HepG2 (cell line): ENCODE data around the gene CCDC154. TPM values are rescaled to one million over a fixed set of nuclear protein-coding genes. Genes with fewer than 3 reads are reported as not detected.

Experiments used
- ARID2 ChIP-seq: sonication (generic); formaldehyde crosslinking; IDR thresholded peaks from 2 replicates; pipeline ENCODE4 v1.8.1; 2022; ENCODE audit warnings: mild to moderate bottlenecking, missing genetic modification reagents, borderline replicate concordance
- ATF2 ChIP-seq: sonication (generic); formaldehyde crosslinking; IDR thresholded peaks from 2 replicates; pipeline ENCODE4 v1.4.0; 2020; ENCODE audit warnings: missing genetic modification reagents
- CAMTA2 ChIP-seq: sonication (generic); formaldehyde crosslinking; IDR thresholded peaks from 2 replicates; pipeline ENCODE4 v1.4.0; 2020; ENCODE audit warnings: mild to moderate bottlenecking, missing genetic modification reagents, borderline replicate concordance
- CCAR2 ChIP-seq: fragments of 200-400 bp; formaldehyde crosslinking; optimal IDR thresholded peaks from 2 replicates; pipeline ENCODE3; 2018; ENCODE audit warnings: low read depth, mild to moderate bottlenecking, low read length, moderate library complexity
- HES4 ChIP-seq: sonication (generic); formaldehyde crosslinking; IDR thresholded peaks from 2 replicates; pipeline ENCODE4 v1.9.0; 2021; ENCODE audit warnings: mild to moderate bottlenecking, missing genetic modification reagents, borderline replicate concordance
- HHEX ChIP-seq: IDR thresholded peaks from 2 replicates; pipeline ENCODE4 v1.6.1; 2016; ENCODE audit warnings: control low read depth
- HNRNPLL ChIP-seq: fragments of 200-400 bp; formaldehyde crosslinking; IDR thresholded peaks from 2 replicates; pipeline ENCODE4 v1.6.1; 2017; ENCODE audit warnings: mild to moderate bottlenecking, low read depth, low read length; ENCODE audit not compliant: poor library complexity, severe bottlenecking
- HOXA5 ChIP-seq: sonication (generic); formaldehyde crosslinking; IDR thresholded peaks from 2 replicates; pipeline ENCODE4 v1.4.0; 2020; ENCODE audit warnings: missing genetic modification reagents
- JUND ChIP-seq: sonication (generic); formaldehyde crosslinking; IDR thresholded peaks from 2 replicates; pipeline ENCODE4 v1.8.0; 2022; ENCODE audit warnings: mild to moderate bottlenecking, missing genetic modification reagents
- KAT8 ChIP-seq: IDR thresholded peaks from 2 replicates; pipeline ENCODE4 v1.6.1; 2016; ENCODE audit warnings: missing genetic modification reagents, missing compliant biosample characterization
- KDM5A ChIP-seq: fragments of 200-600 bp; sonication (generic); IDR thresholded peaks from 2 replicates; pipeline ENCODE4 v1.7.0; 2018; ENCODE audit warnings: antibody characterized with exemption, mild to moderate bottlenecking, low read length, borderline replicate concordance
- MAF1 ChIP-seq: sonication (generic); formaldehyde crosslinking; IDR thresholded peaks from 2 replicates; pipeline ENCODE4 v1.5.0; 2020; ENCODE audit warnings: missing genetic modification reagents, borderline replicate concordance
- MED1 ChIP-seq: sonication (generic); formaldehyde crosslinking; IDR thresholded peaks from 2 replicates; pipeline ENCODE4 v1.4.0; 2020; ENCODE audit warnings: missing genetic modification reagents
- MIER3 ChIP-seq: IDR thresholded peaks from 2 replicates; pipeline ENCODE4 v1.6.1; 2016; ENCODE audit warnings: missing compliant biosample characterization, borderline replicate concordance
- NFRKB ChIP-seq: fragments of 450-650 bp; IDR thresholded peaks from 2 replicates; pipeline ENCODE4 v1.6.1; 2017
- NKX3-1 ChIP-seq: sonication (generic); formaldehyde crosslinking; IDR thresholded peaks from 2 replicates; pipeline ENCODE4 v1.5.0; 2020; ENCODE audit warnings: missing genetic modification reagents
- PLRG1 ChIP-seq: fragments of 450-650 bp; conservative IDR thresholded peaks from 2 replicates; pipeline ENCODE4 v1.6.1; 2016
- RARG ChIP-seq: sonication (generic); formaldehyde crosslinking; IDR thresholded peaks from 2 replicates; pipeline ENCODE4 v1.4.0; 2020; ENCODE audit warnings: low read depth, mild to moderate bottlenecking, missing genetic modification reagents
- TP53 ChIP-seq: sonication (generic); formaldehyde crosslinking; conservative IDR thresholded peaks from 2 replicates; pipeline ENCODE4 v1.4.0; 2020; ENCODE audit warnings: missing genetic modification reagents
- ZFAT ChIP-seq: sonication (generic); formaldehyde crosslinking; conservative IDR thresholded peaks from 2 replicates; pipeline ENCODE4 v1.8.1; 2023; ENCODE audit warnings: missing genetic modification reagents, inconsistent platforms
- ZMAT5 ChIP-seq: sonication (generic); formaldehyde crosslinking; IDR thresholded peaks from 2 replicates; pipeline ENCODE4 v1.5.0; 2020; ENCODE audit warnings: mild to moderate bottlenecking, low read depth, missing genetic modification reagents, borderline replicate concordance
- ZNF292 ChIP-seq: sonication (generic); formaldehyde crosslinking; IDR thresholded peaks from 2 replicates; pipeline ENCODE4 v1.8.1; 2022; ENCODE audit warnings: mild to moderate bottlenecking, low read depth, missing genetic modification reagents, borderline replicate concordance
- ZNF503 ChIP-seq: sonication (generic); formaldehyde crosslinking; IDR thresholded peaks from 2 replicates; pipeline ENCODE4 v1.4.0; 2020; ENCODE audit warnings: missing genetic modification reagents
- ZNF607 ChIP-seq: sonication (generic); formaldehyde crosslinking; IDR thresholded peaks from 2 replicates; pipeline ENCODE4 v1.5.1; 2020; ENCODE audit warnings: missing genetic modification reagents, mild to moderate bottlenecking, borderline replicate concordance
- polyA plus RNA-seq, 8 experiments: library from polyadenylated mRNA; depleted of rRNA in 3 of 8; stranded (reverse) in 7 of 8; unstranded in 1 of 8; fragments of >200 nt; fragmentation: Illumina TruSeq in 4 of 8; extraction: Trizol in 4 of 8; gene quantifications; 2 replicates each; pipeline versions ENCODE4 v1.2.1 to v1.2.3, GENCODE V29; 2011 to 2016; ENCODE audit warnings: low read depth in 4 of 8, missing spikeins in 1 of 8, mixed read lengths in 1 of 8; ENCODE audit not compliant: insufficient read depth in 1 of 8
- total RNA-seq, 5 experiments: library from RNA; depleted of rRNA; stranded (reverse); fragments of >200 nt; fragmentation: Illumina TruSeq; extraction: Trizol; gene quantifications; 2 replicates each; pipeline ENCODE4 v1.2.3, GENCODE V29; 2016; ENCODE audit warnings: low read depth in 1 of 5
- TF ChIP-seq, protein P1 (sequence below): sonication (generic); formaldehyde crosslinking; IDR thresholded peaks from 2 replicates; pipeline ENCODE4 v1.8.0; 2022; ENCODE audit warnings: mild to moderate bottlenecking, missing genetic modification reagents, moderate library complexity
- TF ChIP-seq, protein P2 (sequence below): sonication (generic); formaldehyde crosslinking; conservative IDR thresholded peaks from 2 replicates; pipeline ENCODE4 v1.4.0; 2020; ENCODE audit warnings: missing genetic modification reagents

The CCDC154 gene
- total and polyA plus RNA-seq, 2 of the 13 experiments (the other 11 are each of a cell fraction or from before 2014, with no cell fraction given), result 0.92 to 1.5 TPM

DNA sequence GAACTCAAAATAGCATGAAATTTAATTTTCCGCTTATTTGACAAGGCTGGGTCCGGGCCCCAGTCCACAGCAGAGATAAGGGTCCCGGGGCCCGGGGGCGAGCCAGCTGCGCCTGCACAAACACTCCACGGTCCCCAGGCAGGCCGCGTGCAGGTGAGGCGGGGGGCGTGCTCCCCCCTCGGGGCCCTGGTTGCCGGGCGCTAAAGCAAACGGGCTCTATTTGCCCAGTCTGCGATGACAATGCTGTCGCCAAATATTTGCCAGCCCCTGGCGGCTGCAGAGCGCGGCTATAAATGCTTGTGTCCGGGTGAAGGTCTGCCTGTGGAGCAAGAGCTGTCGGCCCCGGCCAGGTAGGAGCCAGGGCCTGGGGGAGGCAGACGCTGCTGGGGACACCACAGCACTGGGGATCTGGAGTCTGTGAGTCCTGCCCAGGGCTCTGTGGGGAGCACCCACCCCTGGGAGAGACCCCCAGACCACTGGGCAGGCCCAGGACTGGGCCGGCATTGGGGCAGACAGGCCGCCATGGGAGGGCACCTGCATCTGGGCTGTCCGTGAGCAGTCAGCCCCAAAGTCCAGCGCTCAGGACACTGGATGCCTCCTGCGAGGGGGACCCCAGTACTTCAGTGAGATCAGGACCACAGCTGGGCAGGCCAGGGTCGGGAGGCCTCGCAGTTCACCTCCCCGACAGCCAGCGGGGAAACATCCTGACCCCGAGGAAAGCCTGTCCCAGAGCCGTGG lies 13.4 kb downstream of the CCDC154 start, which contains the start of gene PERCC1 (continued):
- TF ChIP-seq NFRKB (no peak), MED1 (peak; percentile 35; the same call in 1 of the 2 replicates), HHEX (CRISPR knock-in tag) (no peak; the same call in 1 of the 2 replicates), KDM5A (no peak), NKX3-1 (CRISPR knock-in tag) (no peak), PLRG1 (no peak), CCAR2 (no peak), MAF1 (CRISPR knock-in tag) (no peak), ZNF292 (CRISPR knock-in tag) (peak; percentile 32; the same call in 1 of the 2 replicates), ATF2 (CRISPR knock-in tag) (peak; percentile 61; the same call in 1 of the 2 replicates), ZMAT5 (CRISPR knock-in tag) (no peak), JUND (CRISPR knock-in tag) (no peak), ZNF503 (peak; percentile 93), ZFAT (CRISPR knock-in tag) (no peak), ZNF607 (0 out of 2 replicates have a peak, but pooled peaks have one; percentile 54), ARID2 (CRISPR knock-in tag) (no peak), KAT8 (CRISPR knock-in tag) (peak; percentile 65; the same call in 1 of the 2 replicates), CAMTA2 (CRISPR knock-in tag) (no peak), HNRNPLL (peak; percentile 66), HES4 (CRISPR knock-in tag) (0 out of 2 replicates have a peak, but pooled peaks have one; percentile 54), RARG (CRISPR knock-in tag) (no peak), MIER3 (CRISPR knock-in tag) (peak; percentile 38; the same call in 1 of the 2 replicates), TP53 (CRISPR knock-in tag) (no peak), HOXA5 (CRISPR knock-in tag) (no peak)
- TF ChIP-seq, protein P1, sequence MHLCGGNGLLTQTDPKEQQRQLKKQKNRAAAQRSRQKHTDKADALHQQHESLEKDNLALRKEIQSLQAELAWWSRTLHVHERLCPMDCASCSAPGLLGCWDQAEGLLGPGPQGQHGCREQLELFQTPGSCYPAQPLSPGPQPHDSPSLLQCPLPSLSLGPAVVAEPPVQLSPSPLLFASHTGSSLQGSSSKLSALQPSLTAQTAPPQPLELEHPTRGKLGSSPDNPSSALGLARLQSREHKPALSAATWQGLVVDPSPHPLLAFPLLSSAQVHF (CRISPR knock-in tag), result 0 out of 2 replicates have a peak, but pooled peaks have one; percentile 32
- TF ChIP-seq, protein P2, sequence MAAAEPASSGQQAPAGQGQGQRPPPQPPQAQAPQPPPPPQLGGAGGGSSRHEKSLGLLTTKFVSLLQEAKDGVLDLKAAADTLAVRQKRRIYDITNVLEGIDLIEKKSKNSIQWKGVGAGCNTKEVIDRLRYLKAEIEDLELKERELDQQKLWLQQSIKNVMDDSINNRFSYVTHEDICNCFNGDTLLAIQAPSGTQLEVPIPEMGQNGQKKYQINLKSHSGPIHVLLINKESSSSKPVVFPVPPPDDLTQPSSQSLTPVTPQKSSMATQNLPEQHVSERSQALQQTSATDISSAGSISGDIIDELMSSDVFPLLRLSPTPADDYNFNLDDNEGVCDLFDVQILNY (CRISPR knock-in tag), result no peak
